ENCODE data around the gene HOXA6.

HOXA6 gene

DNA sequence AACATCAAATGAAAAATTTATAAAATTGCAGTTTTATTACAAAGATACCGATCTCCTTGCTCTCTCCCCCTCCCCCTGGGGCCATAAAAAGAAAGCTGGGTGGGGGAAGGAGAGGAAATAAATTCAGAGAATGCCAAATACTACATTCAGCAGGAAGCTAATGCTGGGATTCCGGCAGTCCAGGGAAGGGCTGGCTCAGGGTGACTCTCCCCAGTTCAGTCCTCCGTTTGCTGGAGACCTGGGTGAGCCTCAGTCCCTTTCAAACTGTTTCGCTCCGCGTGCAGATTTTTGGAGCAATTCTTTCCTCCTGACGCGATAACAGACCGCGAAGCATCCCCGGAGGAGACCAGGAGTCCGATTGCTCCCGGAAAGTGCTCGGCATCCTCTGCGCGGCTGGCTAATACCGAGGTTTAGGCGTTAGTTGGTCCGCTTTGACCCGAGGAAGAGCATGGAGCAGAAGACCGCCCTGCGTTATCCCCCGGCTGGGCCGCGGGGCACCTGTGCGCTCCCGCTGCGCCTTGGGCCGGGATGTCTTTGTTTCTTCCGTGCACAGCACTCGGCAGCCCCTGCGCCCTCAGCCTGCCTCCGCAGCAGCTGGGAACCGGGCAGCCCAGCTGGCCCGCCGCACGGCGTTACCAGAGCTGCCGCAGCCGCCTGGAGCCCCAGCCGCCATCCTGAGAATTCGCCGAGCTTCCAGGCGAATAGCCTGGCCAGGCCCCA lies 41.2 kb downstream of the HOXA6 start:
- DNase-seq: no peak

DNA sequence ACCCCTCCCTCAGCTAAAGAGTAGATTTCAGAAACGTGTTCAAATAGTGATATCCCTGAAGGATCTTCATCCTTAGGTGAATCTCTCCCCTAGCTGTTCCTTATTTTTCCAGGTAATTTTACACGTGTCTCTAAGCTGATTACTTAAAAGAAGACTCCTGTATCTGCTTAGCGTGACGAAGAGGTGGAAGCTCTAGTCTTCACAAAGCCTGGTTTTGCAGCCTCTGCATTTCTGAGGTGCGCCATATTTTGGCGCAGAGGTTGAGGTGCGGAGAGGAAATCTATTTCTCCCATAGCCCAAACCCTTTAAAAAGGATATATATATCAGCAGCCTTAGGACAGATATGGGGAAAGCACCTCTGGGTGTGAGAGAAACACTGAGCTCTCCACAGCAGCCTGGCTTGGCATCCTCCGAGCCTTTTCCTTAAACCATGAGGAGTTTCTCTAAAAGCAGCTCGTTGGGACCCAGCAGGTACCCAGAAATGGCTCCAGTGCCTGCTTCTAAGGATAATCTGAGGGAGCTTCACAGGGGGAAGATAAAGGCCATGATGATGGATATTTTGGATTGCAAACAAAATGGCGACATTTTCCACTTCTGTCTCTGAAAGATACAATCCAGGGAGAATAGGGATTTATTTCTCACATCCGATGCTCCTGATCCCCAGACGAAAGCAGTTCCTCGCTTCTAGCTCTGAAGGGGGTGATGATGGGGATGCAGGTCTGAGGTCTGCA lies 42.1 kb downstream of the HOXA6 start:
- DNase-seq: no peak

DNA sequence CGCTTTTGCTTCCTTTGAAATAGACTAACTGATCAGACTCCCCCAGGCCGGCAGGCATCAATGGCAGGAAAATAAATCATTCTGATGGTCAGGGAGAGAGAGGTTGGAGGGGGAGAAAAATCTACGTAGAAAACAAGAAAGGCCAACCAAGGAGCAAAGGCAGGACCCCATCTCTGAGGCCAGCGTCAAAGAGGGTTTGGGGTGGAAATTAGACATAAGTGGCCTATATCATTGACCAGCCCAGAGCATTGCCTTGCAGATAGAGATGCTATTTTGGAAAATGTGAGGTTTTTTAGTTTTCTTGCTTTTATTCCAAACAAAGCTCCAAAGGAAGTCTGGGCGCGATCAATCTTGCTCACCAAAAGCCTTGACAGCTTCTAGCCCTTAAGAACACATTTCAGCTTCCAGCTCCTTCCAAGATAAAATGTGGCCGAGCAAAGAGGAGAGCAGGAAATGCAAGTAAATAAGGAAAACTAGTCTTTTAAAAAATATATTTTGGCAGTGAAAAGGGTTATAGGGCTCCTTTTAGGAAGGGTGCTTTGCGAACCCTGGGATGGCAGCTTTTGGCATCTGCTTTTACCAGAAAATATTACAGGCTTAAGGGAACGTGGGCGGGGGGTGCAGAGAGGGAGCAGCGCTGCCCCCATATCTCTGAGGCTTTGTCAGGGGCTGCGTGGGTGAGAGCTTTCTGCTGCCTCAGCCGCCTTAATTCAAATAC lies 43.1 kb downstream of the HOXA6 start:
- no peak for DNase-seq

DNA sequence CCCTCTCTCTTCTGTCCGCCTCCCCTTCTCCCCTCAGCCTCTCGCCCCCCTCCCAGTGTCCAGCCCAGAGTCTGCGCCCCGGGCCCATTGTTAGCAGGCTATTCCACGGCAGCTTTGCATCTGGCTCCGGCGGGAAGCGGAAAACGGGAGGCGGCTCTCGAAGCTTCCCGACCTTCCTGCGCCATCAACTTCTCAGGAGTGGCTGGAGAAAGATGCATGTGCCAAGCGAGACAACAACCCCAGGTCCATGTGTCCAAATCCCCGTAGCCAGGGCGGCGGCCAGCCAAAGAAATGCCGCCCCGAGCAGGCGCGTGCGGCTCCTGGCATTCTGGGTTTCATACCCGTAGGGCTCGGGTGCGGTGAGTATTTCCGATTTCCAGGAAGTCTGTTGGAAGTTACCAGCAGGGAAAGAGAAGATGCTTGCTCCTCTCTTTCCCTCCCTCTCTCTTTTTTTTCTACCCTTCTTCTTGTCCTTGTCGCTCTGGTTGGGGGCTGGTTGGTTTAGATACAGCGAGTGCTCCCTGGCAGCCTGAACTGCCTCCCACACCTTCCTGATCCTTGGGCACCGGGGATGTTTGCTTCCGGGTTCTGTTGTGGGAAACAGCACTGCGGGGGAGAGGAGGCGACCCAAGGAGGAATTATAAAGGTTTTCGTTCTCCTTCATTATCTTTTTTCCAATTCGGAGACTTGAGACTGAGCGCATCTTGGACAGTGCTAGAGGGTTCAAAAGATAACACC lies 43.9 kb downstream of the HOXA6 start:
- DNase-seq: no peak

DNA sequence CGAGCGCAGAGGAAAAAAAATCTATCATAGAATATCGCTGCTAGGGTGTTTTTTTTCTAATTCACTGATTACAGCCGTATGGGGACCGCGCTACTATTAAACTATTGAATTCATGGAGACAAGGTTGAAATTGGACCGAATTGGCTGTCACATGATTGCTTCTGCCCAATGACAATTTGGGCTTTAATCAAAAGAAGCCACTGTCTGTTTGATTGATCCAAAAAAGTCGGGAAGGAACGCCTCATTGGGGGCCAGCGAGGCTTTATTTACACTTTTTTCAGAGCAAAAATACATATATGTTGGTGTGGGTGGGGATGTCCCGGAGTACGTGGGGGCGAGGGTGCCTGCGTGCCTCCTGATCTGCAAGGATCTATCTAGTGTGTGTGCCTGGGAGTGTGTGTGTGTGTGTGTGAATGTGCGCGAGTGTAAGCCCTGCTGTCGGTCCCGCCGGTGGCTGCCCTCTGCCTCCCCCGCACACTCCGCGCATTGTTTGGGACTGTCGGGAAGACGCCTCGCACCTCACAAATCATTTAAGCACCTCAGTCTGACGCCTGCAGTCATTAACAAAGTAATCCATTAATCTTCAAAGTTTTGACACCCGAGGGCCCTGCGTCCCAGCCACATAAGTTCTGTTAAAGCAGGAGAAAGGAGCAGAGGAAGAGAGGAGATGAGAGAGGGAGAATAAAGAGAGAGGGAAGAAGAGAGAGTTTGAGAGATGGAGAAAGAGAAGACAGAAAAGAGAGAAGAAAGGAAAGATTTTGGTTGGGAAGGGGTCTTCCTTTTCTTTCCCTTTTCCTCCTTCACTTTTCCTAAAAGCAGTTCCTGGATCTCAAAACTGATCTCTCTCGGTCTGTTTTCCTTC lies 44.8 kb downstream of the HOXA6 start, which contains the start of gene HOXA2:
HOXA2 (minus strand) TSS at position 103 of the 862 bp plus-strand sequence. CDS start 183 bp downstream, outside the sequence.
- DNase-seq: no peak

DNA sequence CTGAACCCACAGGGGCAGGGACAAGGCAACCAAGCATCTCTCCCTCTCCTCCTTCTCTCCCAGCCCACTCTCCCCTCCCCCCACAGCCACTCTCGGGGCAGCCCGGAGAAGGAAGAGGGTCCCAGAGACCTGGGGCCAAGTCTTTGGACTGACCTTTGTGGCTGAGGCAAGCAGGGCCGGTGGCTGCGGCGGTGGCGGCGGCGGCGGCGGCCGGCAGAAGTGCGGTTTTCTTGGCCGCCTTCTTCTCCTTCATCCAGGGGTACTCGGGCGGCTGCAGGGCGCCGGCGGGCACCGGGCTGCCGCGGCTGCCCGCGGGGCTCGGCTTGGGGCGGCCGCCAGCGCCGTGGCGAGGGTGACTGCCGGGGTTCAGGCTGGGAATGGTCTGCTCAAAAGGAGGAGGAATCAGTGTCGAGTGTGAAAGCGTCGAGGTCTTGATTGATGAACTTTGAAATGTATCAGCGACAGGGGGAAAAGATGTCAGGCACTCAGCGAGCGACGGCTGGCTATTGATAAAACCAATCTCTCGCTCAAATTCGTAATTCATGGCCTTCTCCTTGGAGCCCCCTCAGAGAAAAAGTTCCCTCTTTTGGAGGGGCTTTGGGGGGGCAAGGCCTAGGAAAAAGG lies 45.5 kb downstream of the HOXA6 start:
- DNase-seq: no peak

DNA sequence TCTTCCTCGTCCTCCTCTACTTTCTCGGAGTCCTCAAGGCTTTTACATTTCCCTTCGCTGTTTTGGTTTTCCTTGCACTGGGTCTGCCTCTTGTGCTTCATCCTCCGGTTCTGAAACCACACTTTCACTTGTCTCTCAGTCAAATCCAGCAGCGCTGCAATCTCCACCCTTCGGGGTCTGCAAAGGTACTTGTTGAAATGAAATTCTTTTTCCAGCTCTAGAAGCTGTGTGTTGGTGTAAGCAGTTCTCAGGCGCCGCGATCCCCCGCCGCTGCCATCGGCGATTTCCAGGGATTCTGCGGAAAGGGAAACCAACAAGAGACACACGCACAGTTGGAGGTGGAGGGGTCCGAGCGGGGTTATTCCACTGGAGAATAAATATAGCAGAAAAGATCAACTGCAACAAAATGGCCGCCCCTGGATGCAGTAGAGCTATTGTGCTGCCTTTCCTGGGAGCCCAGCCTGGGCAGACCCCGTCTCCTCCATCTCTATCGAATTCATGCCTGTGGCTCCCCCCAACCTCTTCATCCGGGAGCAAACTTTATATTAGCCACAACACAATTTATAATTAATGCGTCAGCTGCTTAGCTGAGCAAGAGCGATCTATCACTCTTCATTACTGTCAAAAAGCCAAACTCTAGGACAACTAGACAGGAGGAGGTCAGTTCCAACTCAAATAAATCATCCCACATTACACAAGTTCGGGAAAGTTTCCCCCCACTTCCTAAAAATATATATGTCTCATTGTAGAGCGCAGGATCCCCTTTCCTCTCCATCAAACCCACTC lies 46.2 kb downstream of the HOXA6 start:
- DNase-seq: no peak

DNA sequence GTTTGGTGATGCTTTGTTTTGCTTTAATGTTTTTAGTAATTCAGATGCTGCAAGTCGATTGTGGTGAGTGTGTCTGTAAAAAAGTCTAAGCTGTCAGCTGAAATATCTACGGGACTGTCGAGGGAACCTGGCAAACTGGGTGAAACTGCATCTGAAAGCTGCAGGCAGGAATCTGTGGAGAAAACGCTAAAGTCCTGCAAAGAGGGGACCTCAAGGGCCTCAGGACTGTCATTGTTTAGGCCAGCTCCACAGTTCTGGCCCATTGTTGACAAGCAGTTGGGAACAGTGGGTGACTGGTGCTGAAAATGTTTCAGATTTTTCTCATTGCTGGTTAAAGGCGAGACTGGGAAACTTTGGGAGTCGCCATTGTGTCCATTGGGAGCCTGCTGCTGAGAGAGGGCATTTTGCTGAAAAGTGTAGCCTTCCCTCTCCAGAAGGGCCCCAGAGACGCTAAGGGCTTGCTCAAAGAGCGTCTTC lies 46.8 kb downstream of the HOXA6 start:
- DNase-seq: no peak

DNA sequence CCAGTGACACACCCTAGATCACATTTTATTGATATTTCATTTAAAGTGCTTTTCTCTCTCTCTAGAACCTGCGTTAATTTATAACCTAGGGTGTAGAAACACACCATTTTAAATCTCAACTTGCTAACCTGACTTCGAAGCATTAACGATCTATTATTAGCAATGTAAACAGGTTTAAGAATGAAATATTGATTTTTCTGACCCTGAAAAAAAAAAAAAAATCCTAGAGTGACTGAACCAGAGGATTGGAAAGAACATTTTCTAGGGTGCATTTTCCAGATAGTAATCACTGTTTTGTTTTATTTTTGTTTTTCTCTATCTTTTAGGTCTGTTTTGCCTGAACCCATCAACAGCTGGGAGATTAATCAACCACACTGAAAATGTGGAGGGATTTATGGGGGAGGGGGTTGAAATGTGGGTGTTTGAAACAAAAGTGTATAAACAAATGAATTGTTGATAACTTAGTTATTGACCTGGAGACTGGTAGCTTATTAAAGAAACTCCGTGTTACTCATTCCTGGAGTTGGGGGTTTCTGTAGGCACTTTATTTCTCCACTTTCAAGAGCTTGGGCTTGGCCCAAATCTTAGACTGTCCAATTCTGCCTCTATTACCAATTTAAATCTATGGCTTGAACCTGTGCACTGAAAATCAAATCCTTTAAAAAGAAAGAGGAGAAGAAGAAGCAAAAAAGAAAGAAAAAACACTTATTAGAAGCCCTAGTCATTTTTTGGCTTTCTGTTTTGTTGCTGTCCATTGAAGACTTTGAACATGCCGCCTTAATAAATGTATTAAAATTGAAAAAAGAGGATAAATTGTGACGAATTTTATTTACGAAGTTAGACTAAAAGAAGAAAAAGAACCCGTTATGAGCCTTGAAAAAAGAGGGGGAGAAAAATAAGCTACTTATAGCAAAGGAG lies 47.9 kb downstream of the HOXA6 start:
- no peak for DNase-seq

DNA sequence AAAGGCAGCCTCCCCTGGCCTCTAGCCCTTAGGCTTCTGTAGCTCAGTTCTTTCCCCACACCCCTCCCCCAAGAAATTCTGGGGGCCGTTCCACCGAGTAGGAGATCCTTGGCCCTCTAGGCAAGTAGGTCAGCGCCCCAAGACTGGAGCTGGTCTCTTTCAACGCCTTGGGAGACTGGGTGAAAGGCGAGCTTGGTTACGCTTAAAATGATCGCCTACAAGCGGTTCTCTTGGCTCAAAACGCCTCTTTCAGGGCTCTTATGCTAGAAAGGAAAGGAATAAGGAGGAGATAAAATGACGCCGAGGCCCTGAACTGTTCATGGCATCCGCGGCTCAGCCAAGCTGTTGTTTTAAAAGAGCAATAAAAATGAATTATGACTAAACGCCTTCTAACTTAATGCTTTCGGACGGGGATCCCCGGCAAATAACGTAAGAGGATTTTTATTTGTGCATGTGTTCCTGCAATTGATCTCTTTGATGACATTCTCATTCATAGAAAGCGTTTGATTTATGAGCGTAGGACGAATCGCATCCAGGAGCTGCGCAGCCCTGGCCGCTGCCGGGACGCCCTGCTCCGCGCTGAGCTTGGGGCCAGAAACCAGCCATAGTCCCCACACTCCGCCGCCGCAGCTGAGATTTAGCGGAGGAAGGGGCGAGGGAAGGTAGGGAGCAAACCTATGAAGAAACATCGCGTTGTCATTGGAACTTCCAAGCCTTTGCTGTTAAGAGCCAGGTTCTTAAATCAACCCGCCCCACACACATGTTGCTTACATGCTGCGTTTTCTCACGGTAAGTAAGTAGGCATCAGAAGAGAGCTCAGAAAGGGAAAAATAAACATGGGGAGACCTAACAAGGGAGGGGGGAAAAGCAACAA lies 48.8 kb downstream of the HOXA6 start:
- DNase-seq: no peak

DNA sequence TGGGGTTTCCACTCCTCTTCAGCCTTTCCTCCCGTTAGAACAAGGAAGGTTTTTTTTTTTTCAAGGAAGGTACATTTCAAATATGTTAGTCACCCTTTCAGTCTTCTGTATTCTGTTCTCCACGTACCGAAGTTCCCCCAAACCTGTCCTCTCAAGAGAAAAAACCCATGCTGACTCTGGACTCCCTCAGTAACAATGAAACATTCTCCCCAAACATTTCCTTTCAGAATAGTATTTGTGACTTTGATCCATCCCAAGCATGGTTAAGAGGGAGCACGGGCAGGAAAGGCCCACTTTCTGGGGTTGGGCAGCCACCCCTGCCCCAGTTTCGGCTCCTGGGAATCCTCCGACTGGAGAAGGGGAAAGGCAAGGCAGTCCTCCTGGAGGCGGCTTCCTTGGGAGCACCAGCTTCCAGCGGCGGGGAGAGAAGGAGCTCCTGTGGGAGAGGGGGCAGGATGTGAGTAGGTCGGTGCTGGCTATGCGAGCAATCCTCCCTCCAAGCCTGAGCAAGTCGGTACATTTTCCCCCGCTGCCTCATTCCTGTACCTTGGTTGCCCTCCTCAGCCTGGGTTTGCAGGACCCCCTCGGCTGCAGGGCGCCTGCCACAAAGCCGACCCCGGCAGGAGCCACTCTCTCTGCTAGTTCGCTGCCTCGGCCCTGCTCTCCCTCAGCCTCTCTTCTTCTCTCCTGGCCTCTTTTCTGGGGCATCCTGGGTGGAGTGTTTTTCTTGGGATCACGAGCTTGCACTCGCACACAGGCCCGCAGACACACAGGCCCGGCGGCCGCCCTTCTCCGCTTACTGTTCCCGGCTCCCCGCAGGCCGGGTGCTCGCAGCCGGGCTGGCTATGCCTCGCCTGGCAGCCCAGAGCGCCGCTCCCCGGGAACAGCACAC lies 49.6 kb downstream of the HOXA6 start:
- DNase-seq: no peak

DNA sequence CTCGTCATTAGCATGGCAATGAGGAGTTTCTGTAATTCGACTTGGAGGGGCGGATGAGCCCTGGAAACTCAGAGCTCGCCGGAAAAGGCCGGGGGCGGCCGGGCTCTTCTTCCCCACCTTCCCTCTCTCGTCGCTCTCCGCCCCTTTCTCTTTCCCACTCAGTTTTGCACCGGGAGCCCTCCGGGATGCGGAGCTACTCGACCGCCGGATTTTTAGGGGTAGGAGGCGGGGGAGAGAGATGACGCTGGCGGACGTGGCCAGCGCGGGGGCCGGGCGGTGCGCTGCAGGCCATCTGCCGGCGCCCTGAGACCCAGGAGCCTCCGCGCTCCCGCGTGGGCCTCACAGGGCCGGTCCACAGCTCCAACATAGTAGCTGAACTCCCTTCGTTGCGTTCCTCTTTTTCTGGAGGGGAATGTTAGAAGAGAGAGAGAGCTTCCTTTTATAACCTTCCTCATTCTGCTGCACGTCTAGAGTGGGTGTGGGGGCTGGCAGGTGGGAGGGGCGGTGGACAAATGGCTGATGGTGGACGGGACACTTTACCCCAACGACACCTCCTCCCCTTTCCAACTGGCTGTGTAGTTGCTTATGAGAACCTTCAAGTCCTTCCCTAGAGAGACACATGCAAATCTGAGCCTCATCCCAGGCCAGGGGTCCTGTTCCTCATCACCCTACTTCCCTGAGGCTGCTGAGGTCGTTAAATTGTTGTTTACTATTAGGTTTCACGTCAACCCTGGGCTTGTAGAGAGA lies 50.6 kb downstream of the HOXA6 start:
- DNase-seq: no peak

DNA sequence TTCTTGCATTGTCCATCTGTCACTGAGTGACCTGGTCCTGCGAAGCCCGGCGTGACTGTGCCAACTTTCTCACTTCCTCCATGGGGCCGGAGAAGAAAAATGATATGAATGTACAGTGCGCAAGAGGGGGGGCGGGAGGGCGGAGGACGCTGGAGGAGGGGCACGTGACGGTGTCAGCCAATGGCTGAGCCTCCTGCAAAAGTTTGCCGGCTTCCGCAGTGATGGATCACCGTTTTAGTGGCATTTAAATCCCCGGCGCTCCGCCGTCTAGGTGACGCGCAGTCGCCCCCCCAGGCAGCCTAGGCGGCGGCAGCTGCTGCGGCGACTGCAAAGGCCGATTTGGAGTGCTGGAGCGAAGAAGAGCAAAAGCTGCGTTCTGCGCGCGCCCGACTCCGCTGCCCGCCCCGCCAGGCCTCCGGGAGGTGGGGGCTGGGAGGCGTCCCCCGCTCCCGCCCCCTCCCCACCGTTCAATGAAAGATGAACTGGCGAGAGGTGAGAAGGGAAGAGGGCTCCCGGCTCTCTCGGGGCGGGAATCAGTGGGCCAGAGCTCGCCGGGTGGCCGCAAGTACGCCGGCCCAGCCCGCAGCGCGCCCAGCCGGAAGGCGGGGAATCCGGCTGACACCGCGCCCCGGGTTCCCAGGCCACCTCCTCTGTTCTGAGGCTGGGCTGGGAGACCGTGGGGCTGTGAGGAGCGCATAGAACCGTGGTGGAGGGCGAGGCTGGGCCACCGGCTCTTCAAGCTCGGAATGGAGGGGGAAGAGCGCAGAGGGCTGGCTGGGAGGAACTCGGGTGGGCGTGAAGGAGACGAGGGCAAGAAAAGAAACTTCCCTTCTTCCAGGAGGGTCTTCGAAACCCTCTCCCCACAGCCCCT lies 51.4 kb downstream of the HOXA6 start, which contains the start of gene HOXA1:
HOXA1 (minus strand) TSS at position 104 of the 871 bp plus-strand sequence; CDS start at position 16, 88 bp downstream.
- DNase-seq: peak; percentile 74
